ENCODE data around the gene APOO. TPM values are rescaled to one million over a fixed set of nuclear protein-coding genes. Genes with fewer than 3 reads are reported as not detected.

The APOO gene
- total RNA-seq, 1 experiment from 2014 or later, result 23.4 TPM

DNA sequence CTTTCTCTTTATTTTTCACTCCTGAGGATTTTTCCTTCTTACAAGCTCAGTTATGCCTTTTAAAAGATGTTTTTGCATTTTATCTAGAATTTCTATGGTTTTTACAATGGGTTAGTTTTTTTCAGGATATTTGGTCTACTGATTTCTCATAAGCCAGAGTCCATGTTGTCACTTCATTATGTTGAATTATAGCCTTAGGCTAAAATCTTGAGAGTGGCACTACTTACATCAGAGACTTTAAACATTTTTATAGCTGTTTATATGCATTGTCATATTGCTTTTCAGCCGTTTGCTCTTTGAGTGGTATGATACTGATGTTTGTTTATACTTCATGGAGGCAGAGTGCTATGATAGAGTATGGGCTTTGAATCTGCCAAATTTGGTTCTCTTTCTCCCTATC is 36.5 kb upstream of the APOO start:
- CTCF ChIA-PET, result no interaction called here
- H3K36me3 Mint-ChIP-seq (ENCODE audit: insufficient read depth, unreplicated experiment), result no peaks in the 10 kb centered on the region
- POLR2A ChIA-PET, result no interaction called here
- DNase-seq, result no peak
- no peaks in the 10 kb centered on the region for H3K4me1 Mint-ChIP-seq (ENCODE audit: low read depth, unreplicated experiment)
- intact Hi-C loops (cut with micrococcal nuclease; ENCODE audit: unreplicated experiment), result no loop called here
- no peaks in the 10 kb centered on the region for H3K9me3 ChIP-seq
- BruUV-seq (replicated peaks), result no TSS peak
- no peak overlapping the region for H3K4me3 Mint-ChIP-seq (ENCODE audit: unreplicated experiment)
- no peak overlapping the region for H3K27ac Mint-ChIP-seq (ENCODE audit: unreplicated experiment)
- peaks cover 3% of the 10 kb centered on the region for H3K27me3 Mint-ChIP-seq (ENCODE audit: insufficient read depth, unreplicated experiment)
- H3K36me3 ChIP-seq (ENCODE audit: control insufficient read depth, insufficient read depth, low read length), result no peaks in the 10 kb centered on the region
- H3K9me3 Mint-ChIP-seq (ENCODE audit: unreplicated experiment), result no peaks in the 10 kb centered on the region
- H3K4me3 ChIP-seq (ENCODE audit: low read depth, low read length), result no peak overlapping the region
- no peaks in the 10 kb centered on the region for H3K4me1 ChIP-seq
- TF ChIP-seq, protein P1, sequence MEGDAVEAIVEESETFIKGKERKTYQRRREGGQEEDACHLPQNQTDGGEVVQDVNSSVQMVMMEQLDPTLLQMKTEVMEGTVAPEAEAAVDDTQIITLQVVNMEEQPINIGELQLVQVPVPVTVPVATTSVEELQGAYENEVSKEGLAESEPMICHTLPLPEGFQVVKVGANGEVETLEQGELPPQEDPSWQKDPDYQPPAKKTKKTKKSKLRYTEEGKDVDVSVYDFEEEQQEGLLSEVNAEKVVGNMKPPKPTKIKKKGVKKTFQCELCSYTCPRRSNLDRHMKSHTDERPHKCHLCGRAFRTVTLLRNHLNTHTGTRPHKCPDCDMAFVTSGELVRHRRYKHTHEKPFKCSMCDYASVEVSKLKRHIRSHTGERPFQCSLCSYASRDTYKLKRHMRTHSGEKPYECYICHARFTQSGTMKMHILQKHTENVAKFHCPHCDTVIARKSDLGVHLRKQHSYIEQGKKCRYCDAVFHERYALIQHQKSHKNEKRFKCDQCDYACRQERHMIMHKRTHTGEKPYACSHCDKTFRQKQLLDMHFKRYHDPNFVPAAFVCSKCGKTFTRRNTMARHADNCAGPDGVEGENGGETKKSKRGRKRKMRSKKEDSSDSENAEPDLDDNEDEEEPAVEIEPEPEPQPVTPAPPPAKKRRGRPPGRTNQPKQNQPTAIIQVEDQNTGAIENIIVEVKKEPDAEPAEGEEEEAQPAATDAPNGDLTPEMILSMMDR (IDR thresholded peaks at IDR 0.05; ENCODE audit: insufficient read depth in 1 of 2, low read depth in 1 of 2, low read length in 1 of 2, severe bottlenecking in 1 of 2, unreplicated experiment in 1 of 2), result no peak
- H3K27me3 ChIP-seq (replicated peaks; ENCODE audit: control insufficient read depth, insufficient read depth, low read length), result no peaks in the 10 kb centered on the region

DNA sequence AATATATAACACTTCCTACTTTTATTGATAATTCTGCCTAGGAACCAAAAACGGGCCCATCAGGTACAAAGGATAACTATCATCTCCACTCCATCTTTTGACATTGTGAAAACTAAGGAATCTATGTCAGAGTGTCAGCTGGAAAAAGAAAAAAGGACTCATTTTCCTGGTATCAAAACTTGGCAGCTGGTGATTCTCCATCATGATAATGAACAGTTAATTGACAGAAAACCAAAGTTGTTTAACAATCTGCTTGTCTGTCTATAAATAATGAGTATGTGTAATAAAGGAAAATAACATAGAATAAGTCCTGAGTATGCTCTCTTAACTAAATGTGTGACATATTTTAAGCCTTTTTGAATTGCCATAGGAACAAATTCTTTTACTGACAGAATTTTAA is 31.5 kb upstream of the APOO start:
- no TSS peak for BruUV-seq (replicated peaks)

DNA sequence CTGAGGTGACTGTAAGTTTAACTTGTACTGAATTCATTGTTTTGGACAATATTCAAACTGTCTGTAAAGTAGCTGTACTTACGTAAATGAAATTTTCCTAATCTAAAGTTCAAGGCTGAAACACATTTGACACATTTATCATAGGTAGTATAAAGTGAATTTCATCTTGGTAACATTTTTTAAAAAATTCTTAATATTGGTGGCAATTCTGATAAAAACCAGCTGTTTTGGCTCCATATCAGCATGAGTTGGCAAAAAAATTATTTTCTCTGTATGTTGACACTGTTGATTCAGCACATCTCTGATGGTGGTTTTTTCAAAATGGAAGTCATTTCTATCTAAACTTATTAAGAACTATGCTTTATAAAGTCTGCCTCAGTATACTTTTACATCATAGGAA is 31.0 kb upstream of the APOO start:
- no peaks in the 10 kb centered on the region for H3K4me1 Mint-ChIP-seq (ENCODE audit: low read depth, unreplicated experiment)

More for the DNA sequence above, 31.5 kb upstream of the APOO start:
- DNase-seq, result no peak
- no peaks in the 10 kb centered on the region for H3K4me1 ChIP-seq
- Mint-ChIP-seq H3K36me3 (ENCODE audit: insufficient read depth, unreplicated experiment) (no peaks in the 10 kb centered on the region), H3K4me3 (ENCODE audit: unreplicated experiment) (no peak overlapping the region), H3K4me1 (ENCODE audit: low read depth, unreplicated experiment) (no peaks in the 10 kb centered on the region), H3K27ac (ENCODE audit: unreplicated experiment) (no peak overlapping the region), H3K27me3 (ENCODE audit: insufficient read depth, unreplicated experiment) (peaks cover 3% of the 10 kb centered on the region), H3K9me3 (ENCODE audit: unreplicated experiment) (no peaks in the 10 kb centered on the region)
- ChIA-PET POLR2A (no interaction called here), CTCF (no interaction called here)
- TF ChIP-seq, protein P1 (IDR thresholded peaks at IDR 0.05; ENCODE audit: insufficient read depth in 1 of 2, low read depth in 1 of 2, low read length in 1 of 2, severe bottlenecking in 1 of 2, unreplicated experiment in 1 of 2), result no peak
- no peaks in the 10 kb centered on the region for H3K9me3 ChIP-seq
- H3K36me3 ChIP-seq (ENCODE audit: control insufficient read depth, insufficient read depth, low read length), result no peaks in the 10 kb centered on the region
- H3K4me3 ChIP-seq (ENCODE audit: low read depth, low read length), result no peak overlapping the region
- no peaks in the 10 kb centered on the region for H3K27me3 ChIP-seq (replicated peaks; ENCODE audit: control insufficient read depth, insufficient read depth, low read length)
- intact Hi-C loops (cut with micrococcal nuclease; ENCODE audit: unreplicated experiment), result loop anchor here (10.0 kb wide), 1 partner anchor 86 kb away; the partner anchor contains the start of gene KLHL15

More for the DNA sequence above, 31.0 kb upstream of the APOO start:
- intact Hi-C loops (cut with micrococcal nuclease; ENCODE audit: unreplicated experiment), result loop anchor here (10.0 kb wide), 1 partner anchor 86 kb away; the partner anchor contains the start of gene KLHL15
- POLR2A ChIA-PET, result no interaction called here
- Histone ChIP-seq H3K4me1 (no peaks in the 10 kb centered on the region), H3K36me3 (ENCODE audit: control insufficient read depth, insufficient read depth, low read length) (no peaks in the 10 kb centered on the region), H3K4me3 (ENCODE audit: low read depth, low read length) (no peak overlapping the region), H3K9me3 (no peaks in the 10 kb centered on the region), H3K27me3 (replicated peaks; ENCODE audit: control insufficient read depth, insufficient read depth, low read length) (no peaks in the 10 kb centered on the region)
- Mint-ChIP-seq H3K27me3 (ENCODE audit: insufficient read depth, unreplicated experiment) (peaks cover 3% of the 10 kb centered on the region), H3K27ac (ENCODE audit: unreplicated experiment) (no peak overlapping the region), H3K9me3 (ENCODE audit: unreplicated experiment) (no peaks in the 10 kb centered on the region), H3K36me3 (ENCODE audit: insufficient read depth, unreplicated experiment) (no peaks in the 10 kb centered on the region), H3K4me3 (ENCODE audit: unreplicated experiment) (no peak overlapping the region)
- TF ChIP-seq, protein P1 (IDR thresholded peaks at IDR 0.05; ENCODE audit: insufficient read depth in 1 of 2, low read depth in 1 of 2, low read length in 1 of 2, severe bottlenecking in 1 of 2, unreplicated experiment in 1 of 2), result no peak
- CTCF ChIA-PET, result no interaction called here
- DNase-seq, result no peak
- BruUV-seq (replicated peaks), result no TSS peak

Measured in Caco-2 (cell line).